Omental fat pad (tissue), 4 donors: Measurements from ENCODE around the gene CHMP1A. TPM values are rescaled to one million over a fixed set of nuclear protein-coding genes. Genes with fewer than 3 reads are reported as not detected.
"Not testable (repeated sequence)": the region's sequence is repeated elsewhere in the genome, so short reads cannot be mapped to it uniquely, and the experiment has no call there.

ENCODE experiments used
- ATAC-seq: fragments of 150-250 bp; one replicate; pipeline ENCODE4 v1.9.1; 2016; ENCODE audit warnings: mild to moderate bottlenecking, moderate library complexity; ENCODE audit not compliant: low FRiP score
- DNase-seq: peaks from one replicate; pipeline ENCODE4 v3.0.0-alpha.2; 2019; ENCODE audit warnings: low spot score
- CTCF ChIP-seq, 3 donors: fragments of 450-650 bp; IDR thresholded peaks; one replicate each; pipeline ENCODE4 v1.5.1; 2016 to 2017; ENCODE audit warnings: antibody characterized with exemption in 3 of 3, mild to moderate bottlenecking in 3 of 3, moderate library complexity in 2 of 3
- total RNA-seq, 4 donors: library from RNA; depleted of rRNA; stranded (reverse); fragments of >200 nt; gene quantifications; one replicate each; pipeline ENCODE4 v1.1.0, GENCODE V29; 2016

The CHMP1A gene
- total RNA-seq, 4 donors from 2014 or later, result 45.7 to 78.1 (median 67.7) TPM

DNA sequence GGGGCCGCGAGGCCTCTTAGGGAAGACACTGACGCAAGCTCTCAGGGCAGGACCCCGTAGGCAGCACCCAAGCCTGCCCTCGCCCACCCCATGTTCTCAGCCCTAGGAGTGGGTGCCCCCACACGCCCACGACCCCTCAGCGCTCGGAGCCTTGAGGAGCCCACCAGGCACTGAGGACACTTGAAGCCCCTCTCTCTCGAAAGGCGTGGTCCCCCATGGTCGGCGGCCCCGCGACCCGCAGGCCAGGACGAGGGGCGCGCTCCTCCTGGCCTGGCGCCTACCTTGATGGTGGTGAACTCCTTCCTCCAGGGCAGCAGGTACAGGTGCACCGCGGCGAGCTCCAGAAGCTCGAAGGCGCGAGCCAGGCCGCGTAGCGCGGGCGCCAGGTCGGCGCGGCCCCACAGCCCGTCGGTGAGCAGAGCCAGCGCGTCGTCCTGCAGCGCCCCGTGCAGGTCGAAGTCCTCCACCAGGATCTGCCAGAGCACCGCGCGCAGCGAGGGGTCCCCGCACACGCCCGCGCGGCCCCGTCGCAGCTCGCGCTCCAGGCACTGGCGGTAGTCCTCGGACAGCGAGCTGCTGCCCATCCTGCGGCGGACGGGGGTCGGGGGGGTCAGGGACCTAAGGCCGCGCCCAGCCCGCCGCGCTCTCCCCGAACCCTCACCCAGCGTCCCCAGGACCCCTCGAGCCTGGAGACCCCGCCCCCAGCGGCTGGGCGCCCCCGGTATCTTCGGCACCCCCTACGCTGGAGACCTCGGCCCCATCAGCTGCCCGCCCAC, 43.3 kb upstream of the CHMP1A start:
- ATAC-seq (peak; percentile 17), DNase-seq (no peak)
- TF ChIP-seq CTCF (IDR thresholded peaks at IDR 0.05), result no peak

- ATAC-seq (peak; percentile 79), DNase-seq (peak; percentile 99)
- peak in 1 of 3 donors; percentile 64 for TF ChIP-seq CTCF (IDR thresholded peaks at IDR 0.05)
Observed at GRCh38 chr16:89700100-89700648, 42.7 kb upstream of the CHMP1A start.

- DNase-seq, ATAC-seq: not testable (repeated sequence)
Observed at GRCh38 chr16:89699629-89700099, 42.2 kb upstream of the CHMP1A start.

GRCh38 chr16:89698717-89699116, 41.2 kb upstream of the CHMP1A start:
- not testable (repeated sequence) for ATAC-seq, DNase-seq

- DNase-seq (no peak), ATAC-seq (no peak)
- TF ChIP-seq CTCF (IDR thresholded peaks at IDR 0.05), result no peak
Observed at GRCh38 chr16:89697616-89698331, 40.3 kb upstream of the CHMP1A start.

DNA sequence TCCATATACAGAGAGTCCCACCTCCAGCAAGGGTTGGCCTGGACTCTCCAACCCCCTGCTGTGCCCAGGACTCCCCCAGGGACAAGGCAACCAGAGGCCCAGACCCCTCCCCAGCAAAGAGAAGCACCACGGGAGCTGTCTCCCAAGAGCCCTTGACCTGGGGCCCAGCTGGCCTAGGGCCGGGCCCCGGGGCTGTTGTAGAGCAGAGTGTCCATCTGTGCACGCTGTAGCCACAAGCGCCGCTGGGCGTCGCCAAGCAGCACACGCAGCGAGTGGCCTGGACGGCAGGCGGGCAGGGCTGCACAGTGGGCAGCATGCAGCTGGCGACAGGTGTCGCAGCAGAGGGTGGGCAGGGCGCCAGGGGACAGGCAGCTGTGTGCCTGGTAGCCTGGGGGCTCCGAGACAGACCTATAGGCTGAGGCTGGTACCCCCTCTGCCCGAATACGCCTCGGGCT, 39.7 kb upstream of the CHMP1A start:
- ATAC-seq (no peak), DNase-seq (no peak)
- no peak for TF ChIP-seq CTCF (IDR thresholded peaks at IDR 0.05)

DNA sequence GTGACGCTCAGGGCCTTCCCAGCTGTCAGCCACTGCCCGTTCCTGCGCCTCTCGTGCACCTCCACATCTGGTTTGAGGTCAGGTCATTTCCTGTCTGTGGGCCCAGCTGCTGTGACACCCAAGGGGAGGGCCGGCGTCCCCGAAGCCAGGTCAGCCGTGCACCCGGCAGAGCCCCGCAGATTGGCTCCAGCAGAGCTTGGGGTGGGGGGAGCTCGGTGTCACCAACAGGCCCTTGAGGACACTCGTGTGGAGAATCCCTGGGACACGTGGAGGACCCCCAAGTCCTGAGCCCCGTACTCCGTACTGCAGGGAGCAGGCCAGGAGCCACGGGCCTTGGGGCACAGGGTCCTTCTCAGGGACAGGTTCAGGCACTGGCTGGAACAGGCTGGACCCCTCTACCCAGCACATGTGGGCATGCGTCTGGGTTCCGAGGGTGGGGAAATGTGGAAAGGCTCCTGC, 39.2 kb upstream of the CHMP1A start:
- DNase-seq, result no peak
- TF ChIP-seq CTCF (IDR thresholded peaks at IDR 0.05), result no peak
- no peak for ATAC-seq
